Duodenal mucosa (tissue), 2 donors: ENCODE measurements around the gene C1QB.

Experiments used
- H3K27ac ChIP-seq: one replicate; pipeline ENCODE4 v1.7.0; 2013; ENCODE audit warnings: low read depth, low read length
- H3K27me3 ChIP-seq, 2 donors: one replicate each; pipeline ENCODE4 v1.7.0; 2013; ENCODE audit warnings: low read length in 2 of 2, control low read depth in 1 of 2; ENCODE audit not compliant: insufficient read depth in 2 of 2, control insufficient read depth in 1 of 2
- H3K36me3 ChIP-seq, 2 donors: one replicate each; pipeline ENCODE4 v1.7.0; 2013; ENCODE audit warnings: low read length in 2 of 2, control low read depth in 1 of 2; ENCODE audit not compliant: insufficient read depth in 2 of 2, control insufficient read depth in 1 of 2
- H3K4me1 ChIP-seq, 2 donors: one replicate each; pipeline ENCODE4 v1.7.0; 2013; ENCODE audit warnings: low read length in 2 of 2, control low read depth in 1 of 2; ENCODE audit not compliant: insufficient read depth in 2 of 2, control insufficient read depth in 1 of 2
- H3K4me3 ChIP-seq, 2 donors: one replicate each; pipeline ENCODE4 v1.7.0; 2013; ENCODE audit warnings: low read length in 2 of 2, low read depth in 1 of 2
- H3K9ac ChIP-seq, 2 donors: one replicate each; pipeline ENCODE4 v1.7.0; 2013; ENCODE audit warnings: low read length in 2 of 2, low read depth in 1 of 2
- H3K9me3 ChIP-seq, 2 donors: one replicate each; pipeline ENCODE4 v1.7.0; 2013; ENCODE audit warnings: low read length in 2 of 2, control low read depth in 1 of 2; ENCODE audit not compliant: control insufficient read depth in 1 of 2

The C1QB gene

GRCh38 chr1:22689505-22689904 lies 36.5 kb downstream of the C1QB start:
- Histone ChIP-seq H3K9ac (no peak overlapping the region), H3K4me3 (no peak overlapping the region), H3K27me3 (no peaks in the 10 kb centered on the region), H3K27ac (no peak overlapping the region), H3K36me3 (no peaks in the 10 kb centered on the region), H3K4me1 (no peaks in the 10 kb centered on the region), H3K9me3 (no peaks in the 10 kb centered on the region)

DNA sequence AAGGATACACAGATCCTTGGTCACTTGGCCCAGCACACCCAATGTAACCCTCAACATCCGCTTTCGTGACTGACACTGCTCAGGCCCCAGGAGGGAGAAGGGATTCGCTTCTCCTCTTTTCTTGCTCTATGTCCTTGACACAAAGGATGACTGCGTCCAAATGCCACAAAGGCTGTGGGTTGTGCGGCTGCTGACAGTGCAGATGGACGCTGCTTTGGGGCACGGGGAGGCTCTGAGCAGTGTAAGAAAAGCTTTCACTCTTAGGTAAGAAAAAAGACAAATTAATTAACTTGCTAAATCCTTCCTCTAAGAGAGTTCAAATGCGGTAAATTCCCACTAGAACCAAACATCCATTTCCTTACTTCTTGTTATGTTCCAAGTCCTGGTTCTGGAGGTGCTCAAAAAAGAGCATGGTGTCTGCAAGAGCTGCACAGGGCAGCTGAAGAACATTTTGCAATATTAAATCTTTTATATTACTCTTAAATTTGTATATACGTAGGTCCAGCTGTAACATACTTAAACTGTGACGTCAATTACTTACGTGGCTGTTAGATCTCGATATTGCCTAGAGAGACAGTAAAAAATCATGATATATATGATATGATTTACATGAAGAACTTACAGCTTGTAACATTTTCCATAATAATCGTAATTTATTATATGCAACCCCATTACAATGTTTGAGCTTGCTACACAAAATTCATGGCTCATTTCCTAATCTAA lies 38.2 kb downstream of the C1QB start:
- Histone ChIP-seq H3K27me3 (no peaks in the 10 kb centered on the region), H3K9ac (no peak overlapping the region), H3K4me1 (no peaks in the 10 kb centered on the region), H3K27ac (no peak overlapping the region), H3K36me3 (no peaks in the 10 kb centered on the region), H3K9me3 (no peaks in the 10 kb centered on the region), H3K4me3 (no peak overlapping the region)

DNA sequence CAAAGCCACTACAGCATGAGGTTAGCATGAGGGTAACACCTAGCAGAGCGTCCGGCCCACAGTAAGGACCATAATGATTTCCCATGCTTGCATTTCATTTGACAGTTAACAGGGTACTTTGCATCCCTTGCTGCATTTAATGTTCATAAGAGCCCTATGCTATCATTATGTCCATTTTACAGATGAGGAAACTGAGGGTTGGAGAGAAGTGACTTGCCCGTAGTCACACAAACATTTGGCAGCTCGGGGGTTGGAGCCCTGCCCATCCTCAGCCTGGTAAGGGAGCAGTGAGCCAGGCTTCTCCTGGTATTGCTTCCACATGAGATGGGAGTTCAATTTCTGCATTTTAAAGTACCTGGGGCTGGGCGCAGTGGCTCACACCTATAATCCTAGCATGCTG lies 41.1 kb downstream of the C1QB start:
- Histone ChIP-seq H3K4me3 (no peak overlapping the region), H3K4me1 (peaks cover 6% of the 10 kb centered on the region in 2 donors), H3K27ac (no peak overlapping the region), H3K36me3 (no peaks in the 10 kb centered on the region), H3K9me3 (no peaks in the 10 kb centered on the region), H3K9ac (no peak overlapping the region), H3K27me3 (no peaks in the 10 kb centered on the region)

GRCh38 chr1:22696610-22697009 lies 43.6 kb downstream of the C1QB start:
- Histone ChIP-seq H3K27me3 (no peaks in the 10 kb centered on the region), H3K9me3 (no peaks in the 10 kb centered on the region), H3K9ac (no peak overlapping the region), H3K27ac (no peak overlapping the region), H3K4me3 (no peak overlapping the region), H3K4me1 (peaks cover 11 to 16% of the 10 kb centered on the region in 2 donors), H3K36me3 (no peaks in the 10 kb centered on the region)

- Histone ChIP-seq H3K9ac (no peak overlapping the region), H3K4me3 (no peak overlapping the region), H3K27ac (no peak overlapping the region), H3K27me3 (no peaks in the 10 kb centered on the region), H3K36me3 (no peaks in the 10 kb centered on the region), H3K4me1 (peaks cover 23 to 26% of the 10 kb centered on the region in 2 donors), H3K9me3 (no peaks in the 10 kb centered on the region)
These were observed 44.9 kb downstream of the C1QB start for GRCh38 chr1:22697980-22698379.

- Histone ChIP-seq H3K9me3 (no peaks in the 10 kb centered on the region), H3K9ac (no peak overlapping the region), H3K27me3 (no peaks in the 10 kb centered on the region), H3K36me3 (no peaks in the 10 kb centered on the region), H3K4me1 (peaks cover 40 to 41% of the 10 kb centered on the region in 2 donors), H3K27ac (no peak overlapping the region), H3K4me3 (no peak overlapping the region)
These were observed 46.9 kb downstream of the C1QB start for GRCh38 chr1:22699681-22700520.

DNA sequence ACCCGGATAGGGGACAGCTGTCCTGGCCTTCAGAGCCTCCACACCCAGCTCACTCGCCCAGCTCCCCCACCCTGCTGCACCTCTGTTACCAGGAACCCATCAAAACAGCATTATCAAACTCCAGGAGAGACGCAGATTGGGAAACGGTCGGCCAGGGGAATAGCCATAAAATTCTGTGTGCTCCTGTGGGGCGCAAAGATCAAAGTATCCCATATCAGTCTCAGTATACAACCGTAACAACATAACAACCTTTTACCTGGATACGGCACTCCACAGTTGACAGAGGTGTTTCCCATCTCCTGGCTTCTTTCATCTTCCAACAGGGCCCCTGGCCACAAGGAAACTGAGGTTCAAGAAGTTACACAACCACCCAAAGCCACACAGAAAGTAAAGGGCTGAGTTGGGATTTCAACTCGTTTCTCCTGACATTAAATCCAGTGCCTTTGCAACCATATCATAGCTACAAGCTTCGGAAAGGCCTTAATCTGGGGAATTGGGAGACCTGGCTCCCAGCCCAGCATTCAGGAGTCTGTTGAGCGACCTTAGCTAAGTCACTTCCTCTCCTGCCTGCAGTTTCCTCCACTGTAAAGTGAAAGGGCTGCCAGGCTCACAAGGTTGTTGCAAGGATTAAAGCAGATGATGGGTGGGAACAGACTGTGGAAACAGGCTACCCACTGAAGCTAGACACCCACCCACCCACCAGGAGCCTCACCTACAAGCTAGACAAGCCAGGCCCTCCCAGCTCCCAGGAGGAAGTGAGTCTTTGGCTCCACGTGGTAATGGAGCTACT lies 49.5 kb downstream of the C1QB start:
- no peaks in the 10 kb centered on the region for H3K36me3 ChIP-seq
- no peaks in the 10 kb centered on the region for H3K9me3 ChIP-seq
- peaks cover 40 to 41% of the 10 kb centered on the region in 2 donors for H3K4me1 ChIP-seq
- peak overlapping the region; percentile 23 to 40 for H3K4me3 ChIP-seq
- H3K9ac ChIP-seq: peak overlapping the region in 1 of 2 donors; percentile 26
- H3K27ac ChIP-seq: peak overlapping the region; percentile 35
- no peaks in the 10 kb centered on the region for H3K27me3 ChIP-seq

DNA sequence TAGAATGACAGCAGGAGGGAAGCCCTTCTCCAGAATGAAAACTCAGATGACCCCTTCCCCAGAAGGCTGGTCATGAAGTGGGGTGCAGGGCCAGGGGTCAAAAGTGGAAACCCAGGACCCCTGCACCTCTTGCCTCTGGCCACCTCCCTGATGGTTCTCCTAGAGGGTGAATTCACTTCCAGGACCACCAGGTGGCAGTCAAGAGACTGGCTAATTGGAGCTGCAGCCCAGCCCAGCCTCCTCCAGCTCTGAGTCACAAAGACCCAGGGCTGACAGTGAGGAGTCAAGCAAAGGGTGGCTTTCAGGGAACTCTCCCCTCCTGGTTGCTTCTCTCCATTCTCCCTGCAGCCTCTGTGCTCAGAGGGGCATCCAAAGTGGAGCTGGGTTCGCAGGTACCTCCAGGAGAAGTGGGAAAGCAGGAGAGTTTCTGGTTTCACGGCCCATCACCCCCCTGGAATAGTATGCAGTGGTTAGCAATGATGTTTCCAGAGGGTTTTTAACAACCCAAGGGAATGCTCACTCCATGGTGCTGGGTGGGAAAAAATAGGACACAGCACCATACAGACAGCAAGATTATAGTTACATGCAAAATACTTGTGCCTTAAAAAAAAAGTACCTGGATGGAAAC lies 51.5 kb downstream of the C1QB start:
- H3K36me3 ChIP-seq: no peaks in the 10 kb centered on the region
- no peak overlapping the region for H3K27ac ChIP-seq
- H3K9me3 ChIP-seq: no peaks in the 10 kb centered on the region
- peaks cover 35 to 44% of the 10 kb centered on the region in 2 donors for H3K4me1 ChIP-seq
- no peak overlapping the region for H3K9ac ChIP-seq
- H3K27me3 ChIP-seq: no peaks in the 10 kb centered on the region
- no peak overlapping the region for H3K4me3 ChIP-seq

DNA sequence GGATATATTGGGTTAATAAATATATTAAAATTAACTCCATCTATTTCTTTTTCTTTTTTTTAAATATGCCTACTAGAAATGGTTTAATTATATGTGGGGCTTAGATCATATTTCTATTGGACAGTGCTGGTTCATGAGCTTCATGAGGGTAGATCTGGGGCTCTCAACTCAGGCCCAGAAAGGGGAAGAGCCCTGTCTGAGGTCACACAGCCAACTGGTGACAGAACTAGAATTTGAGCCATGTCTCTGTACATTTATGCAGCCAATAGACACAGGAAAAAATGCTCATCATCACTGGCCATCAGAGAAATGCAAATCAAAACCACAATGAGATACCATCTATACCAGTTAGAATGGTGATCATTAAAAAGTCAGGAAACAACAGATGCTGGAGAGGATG lies 52.5 kb downstream of the C1QB start:
- no peaks in the 10 kb centered on the region for H3K9me3 ChIP-seq
- H3K27ac ChIP-seq: no peak overlapping the region
- no peaks in the 10 kb centered on the region for H3K36me3 ChIP-seq
- peaks cover 34 to 50% of the 10 kb centered on the region in 2 donors for H3K4me1 ChIP-seq
- no peaks in the 10 kb centered on the region for H3K27me3 ChIP-seq
- no peak overlapping the region for H3K9ac ChIP-seq
- no peak overlapping the region for H3K4me3 ChIP-seq
